Stimulated activated CD4-positive, alpha-beta T cell treated with anti-CD3 and anti-CD28 coated beads, Interleukin-4, amount 100 ng/mL, for 1 hour (primary cell): ENCODE results near the gene COMMD7.

Source experiments
- DNase-seq: peaks from one replicate; pipeline ENCODE4 v3.0.0-alpha.2; 2020

The COMMD7 gene

DNA sequence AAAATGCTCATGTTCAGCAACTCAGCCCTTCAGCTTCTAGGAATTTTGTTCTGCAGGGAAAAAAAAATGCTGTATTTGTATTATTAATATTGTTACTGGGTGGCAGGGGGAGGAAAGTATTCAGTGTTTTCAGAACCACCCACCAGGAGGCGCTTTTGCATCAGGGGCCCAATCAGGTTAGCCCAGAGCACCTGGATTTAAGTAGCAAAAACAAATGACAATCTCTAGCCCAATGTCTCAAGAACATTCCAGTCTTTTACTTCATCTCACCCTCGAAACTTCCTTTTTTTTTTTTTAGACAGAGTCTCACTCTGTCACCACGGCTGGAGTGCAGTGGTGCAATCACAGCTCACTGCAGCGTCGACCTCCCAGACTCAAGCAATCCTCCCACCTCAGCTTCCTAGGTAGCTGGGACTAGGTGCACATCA is 68.9 kb downstream of the COMMD7 start:
- DNase-seq = peak; percentile 69

DNA sequence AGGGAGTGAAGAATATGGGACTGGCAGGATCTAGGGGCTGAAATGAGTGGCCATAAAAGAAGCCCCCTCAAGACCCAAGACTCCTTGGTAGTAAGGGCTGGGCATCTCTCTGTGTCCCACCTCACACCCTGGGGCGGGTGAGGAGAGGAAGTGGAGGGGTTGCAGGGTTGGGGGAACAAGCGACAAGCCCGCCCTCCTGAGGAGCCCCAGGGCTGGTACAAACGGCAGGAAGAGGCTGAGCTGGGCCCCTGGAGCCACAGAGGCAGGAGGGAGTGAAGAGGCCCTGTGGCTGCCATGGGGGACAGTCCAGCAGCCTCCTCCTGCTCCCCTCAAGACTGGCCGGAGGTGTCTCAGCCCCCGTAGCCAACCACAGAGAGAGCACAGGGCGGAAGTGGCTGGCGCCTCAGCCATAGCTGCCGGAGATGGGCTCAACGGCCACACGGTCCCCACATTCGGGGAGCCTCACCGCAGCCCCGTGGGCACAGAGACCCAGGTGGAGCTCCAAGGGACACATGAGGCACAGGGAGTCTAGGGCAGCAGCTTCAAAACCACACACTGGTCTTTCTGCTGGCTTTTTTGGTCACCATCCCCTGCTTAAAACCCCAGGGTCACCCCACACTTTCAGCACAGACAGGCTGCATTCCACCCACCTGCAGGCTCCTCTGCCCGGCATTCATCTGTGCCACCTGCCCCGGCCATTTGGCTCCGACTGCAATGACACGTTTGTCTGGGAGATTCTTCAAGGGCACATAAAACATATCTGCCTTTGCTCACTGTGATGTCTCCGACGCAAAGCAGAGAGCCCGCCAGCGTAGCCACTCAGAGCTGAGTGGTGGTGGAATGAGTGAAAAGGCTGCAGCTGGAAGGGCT is 70.0 kb downstream of the COMMD7 start:
- DNase-seq = peak; percentile 12

- no peak for DNase-seq
These were observed 70.8 kb downstream of the COMMD7 start for GRCh38 chr20:32672394-32672981.

- no peak for DNase-seq
These were observed 72.4 kb downstream of the COMMD7 start for GRCh38 chr20:32670773-32671455.

GRCh38 chr20:32667027-32667426 is 76.2 kb downstream of the COMMD7 start:
- DNase-seq = no peak

DNA sequence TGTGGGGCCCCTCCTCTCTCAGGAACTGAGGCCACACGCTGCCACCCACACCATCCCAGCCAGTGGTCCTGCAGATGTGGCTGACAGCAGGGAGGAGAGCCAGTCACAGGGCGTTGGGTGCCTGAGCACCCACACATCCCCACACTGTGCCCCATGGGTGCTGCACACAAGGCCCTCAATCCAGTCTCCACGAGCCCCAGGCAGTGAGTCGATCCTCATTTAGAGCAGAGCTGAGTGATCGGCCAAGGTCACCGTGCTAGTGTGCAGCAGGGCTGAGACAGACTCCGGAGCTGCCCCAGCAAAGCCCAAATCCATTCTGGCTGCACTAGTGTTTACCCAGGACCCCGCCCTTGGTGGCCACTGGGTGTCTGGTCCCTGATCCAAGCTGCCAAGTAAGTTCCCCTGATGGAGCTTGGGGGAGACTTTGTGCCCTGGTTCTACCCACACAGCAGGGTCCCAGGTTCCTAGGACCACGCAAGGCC is 78.5 kb downstream of the COMMD7 start:
- no peak for DNase-seq

DNA sequence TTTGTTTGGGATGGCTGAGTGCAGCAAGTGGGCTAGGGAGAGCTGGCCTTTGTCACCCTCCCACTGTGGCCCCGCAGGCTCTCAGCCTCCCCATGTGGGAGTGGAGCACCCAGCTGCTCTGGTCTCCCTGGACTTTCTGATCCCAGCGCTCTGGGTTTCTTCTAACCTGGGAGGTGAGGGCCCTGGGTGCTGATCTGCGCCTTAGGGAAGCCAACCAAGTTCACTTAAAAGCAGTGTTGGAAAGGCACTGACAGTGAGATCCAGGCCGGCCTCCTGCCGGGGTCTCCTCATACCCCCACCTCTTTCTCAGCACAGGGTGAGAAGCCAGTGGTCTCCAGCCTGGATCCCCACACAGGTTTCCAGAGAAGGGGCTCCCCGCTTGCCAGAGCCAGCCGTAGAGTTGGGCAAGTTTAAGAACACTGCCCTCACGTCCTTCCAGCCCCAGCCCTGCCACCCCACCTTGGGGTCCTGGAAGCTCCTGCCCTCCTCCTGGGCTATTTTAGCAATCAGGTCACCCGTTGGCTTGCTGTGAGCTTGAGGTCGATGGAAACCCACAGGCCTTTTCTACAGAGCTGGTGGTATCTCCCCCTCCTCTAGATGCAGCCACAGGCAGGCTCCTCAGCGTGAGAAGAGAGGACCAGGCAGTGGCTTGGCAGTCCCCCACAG is 79.1 kb downstream of the COMMD7 start:
- DNase-seq = no peak

- no peak for DNase-seq
These were observed 79.8 kb downstream of the COMMD7 start for GRCh38 chr20:32663335-32664011.

DNA sequence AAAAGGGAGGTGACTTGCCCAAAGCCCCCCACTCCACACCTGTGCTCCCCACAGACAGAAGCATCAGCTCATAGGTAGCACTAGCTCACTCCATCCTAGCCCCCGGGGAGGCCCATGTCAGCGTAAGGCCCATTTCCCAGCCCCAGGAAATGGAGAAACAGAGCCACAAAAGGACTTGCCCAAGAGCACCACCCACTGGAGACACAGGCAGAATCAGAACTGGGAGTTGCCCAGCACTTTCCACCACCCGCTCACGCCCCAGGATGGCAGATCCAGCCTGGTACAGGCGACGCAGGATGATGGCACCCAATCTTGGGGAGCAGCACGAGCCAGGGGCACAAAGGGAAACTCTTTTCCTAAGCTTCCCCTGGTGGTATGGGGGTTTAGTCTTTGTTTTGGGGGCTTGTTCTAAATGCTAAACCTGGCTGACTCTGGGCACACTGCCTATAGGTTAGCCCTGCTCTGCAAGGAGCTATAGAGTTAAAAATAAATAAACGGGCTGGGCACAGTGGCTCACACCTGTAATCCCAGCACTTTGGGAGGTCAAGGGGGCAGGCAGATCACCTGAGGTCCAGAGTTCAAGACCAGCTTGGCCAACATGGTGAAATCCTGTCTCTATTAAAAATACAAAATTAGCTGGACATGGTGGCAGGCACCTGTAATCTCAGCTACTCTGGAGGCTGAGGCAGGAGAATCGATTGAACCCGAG is 81.3 kb downstream of the COMMD7 start:
- no peak for DNase-seq

- DNase-seq = no peak
These were observed 82.6 kb downstream of the COMMD7 start for GRCh38 chr20:32660661-32661060.

DNA sequence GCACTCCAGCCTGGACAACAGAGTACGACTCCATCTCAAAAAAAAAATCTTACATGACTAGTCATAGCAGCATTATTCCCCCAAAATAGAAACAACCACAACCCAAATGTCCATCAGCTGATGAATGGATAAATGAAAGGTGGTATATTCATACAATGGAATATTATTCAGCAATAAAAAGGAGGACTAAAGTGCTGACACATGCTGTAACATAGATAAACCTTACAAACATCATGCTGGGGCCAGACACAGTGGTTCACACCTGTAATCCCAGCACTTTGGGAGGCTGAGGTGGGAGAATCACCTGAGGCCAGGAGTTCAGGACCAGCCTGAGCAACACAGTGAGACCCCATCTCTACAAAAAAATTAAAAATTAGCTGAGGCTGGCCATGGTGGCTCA is 86.4 kb downstream of the COMMD7 start:
- no peak for DNase-seq

GRCh38 chr20:32655903-32656512 is 87.3 kb downstream of the COMMD7 start:
- DNase-seq = no peak

DNA sequence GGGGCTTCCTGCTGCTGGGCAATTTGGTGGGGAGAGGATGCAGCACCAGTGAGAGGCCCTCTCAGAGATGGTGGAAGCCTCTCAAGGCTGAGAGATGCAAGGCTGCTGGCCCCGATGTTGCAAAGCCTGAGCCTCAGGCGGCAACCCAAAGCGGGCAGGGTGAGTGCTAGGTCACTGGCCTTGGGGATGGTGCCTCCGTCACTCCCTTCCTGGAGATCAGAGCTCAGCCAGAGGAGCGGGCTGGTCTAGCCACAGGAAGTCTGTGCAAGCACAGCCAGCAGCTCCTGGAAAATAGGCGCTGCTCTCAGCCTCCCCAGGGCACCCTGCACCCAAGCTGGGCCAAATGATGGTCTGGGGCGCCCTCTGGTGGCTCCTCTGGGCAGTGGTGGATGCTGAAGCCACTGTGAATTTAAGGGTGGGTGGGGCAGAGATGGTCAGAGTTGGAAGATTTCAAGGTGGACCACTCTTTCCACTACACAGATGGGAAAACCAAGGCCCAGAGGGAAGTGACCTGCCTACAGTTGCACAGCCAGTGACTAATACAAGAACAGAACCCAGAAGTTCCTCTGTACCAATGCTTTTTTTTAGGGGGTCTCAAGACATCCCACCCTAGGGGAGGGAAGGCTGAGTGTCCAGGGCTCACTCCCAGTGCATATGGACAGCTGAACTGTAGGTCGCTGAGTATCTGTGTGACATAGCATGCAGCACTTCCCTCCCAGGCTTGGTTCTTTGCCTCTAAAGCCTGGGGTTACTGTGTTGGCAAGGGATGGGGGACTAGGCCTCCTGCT is 90.3 kb downstream of the COMMD7 start:
- peak; percentile 87 for DNase-seq
